ENCODE measurements around the gene TBL3. TPM values are rescaled to one million over a fixed set of nuclear protein-coding genes. Genes with fewer than 3 reads are reported as not detected.

TBL3 gene
- total RNA-seq (2021; ENCODE audit: unreplicated experiment) (68.9 TPM), Bru-seq, nascent RNA (percentile 59 among the genes with signal in this experiment), BruChase-seq, experiment 1, labeled RNA remaining after a 6-hour chase (percentile 84 among the genes with signal in this experiment), BruChase-seq, experiment 2, labeled RNA remaining after a 2-hour chase (percentile 67 among the genes with signal in this experiment)
- 60.9 and 68.3 TPM in 2 replicates for polyA plus RNA-seq (2012)
- long read RNA-seq, full-length matches to known transcripts: 189 of 328 reads
- long read RNA-seq, partial matches to known transcripts: 91 of 328 reads
- long read RNA-seq, other reads (novel, unspliced or antisense): 48 of 328 reads

GRCh38 chr16:1971796-1972489 lies at the start of gene TBL3:
TBL3 (plus strand) TSS chr16:1972053; CDS start chr16:1972165, 112 bp downstream.
- POLR2A ChIA-PET: interaction anchor here (0.9 to 4.0 kb wide), 5 partner anchors 9 to 183 kb away, joined by 3 to 21 read pairs (median 4); partner anchors contain the start of genes NOXO1 and TRAF7
- H3K27ac ChIP-seq (ENCODE audit: low read depth, low read length): peak within 1 kb of the TSS; percentile 95

More at GRCh38 chr16:1971796-1972489, at the start of gene TBL3:
- ATAC-seq (peak; percentile 85), DNase-seq (ENCODE audit: low read depth, low spot score) (peak; percentile 83)
- BruUV-seq (replicated peaks): no TSS peak
- TF ChIP-seq POLR2AphosphoS5 (IDR thresholded peaks at IDR 0.05; ENCODE audit: low read depth, low read length) (peak; percentile 85), ZFX (IDR thresholded peaks at IDR 0.05) (peak; percentile 23; the same call in 1 of the 2 replicates), TCF7L2 (IDR thresholded peaks at IDR 0.05; ENCODE audit: borderline replicate concordance, extremely low read depth, insufficient read depth, insufficient read length) (peak; percentile 64), YY1 (IDR thresholded peaks at IDR 0.05; ENCODE audit: extremely low read depth, insufficient replicate concordance, low read depth, low read length) (peak; percentile 100), SP1 (IDR thresholded peaks at IDR 0.05; ENCODE audit: low read depth) (no peak), EZH2 (IDR thresholded peaks at IDR 0.05) (no peak), POLR2A (IDR thresholded peaks at IDR 0.05; ENCODE audit: borderline replicate concordance, extremely low read depth, insufficient read depth, insufficient read length) (peak; percentile 85)
- TF ChIP-seq, protein P1, sequence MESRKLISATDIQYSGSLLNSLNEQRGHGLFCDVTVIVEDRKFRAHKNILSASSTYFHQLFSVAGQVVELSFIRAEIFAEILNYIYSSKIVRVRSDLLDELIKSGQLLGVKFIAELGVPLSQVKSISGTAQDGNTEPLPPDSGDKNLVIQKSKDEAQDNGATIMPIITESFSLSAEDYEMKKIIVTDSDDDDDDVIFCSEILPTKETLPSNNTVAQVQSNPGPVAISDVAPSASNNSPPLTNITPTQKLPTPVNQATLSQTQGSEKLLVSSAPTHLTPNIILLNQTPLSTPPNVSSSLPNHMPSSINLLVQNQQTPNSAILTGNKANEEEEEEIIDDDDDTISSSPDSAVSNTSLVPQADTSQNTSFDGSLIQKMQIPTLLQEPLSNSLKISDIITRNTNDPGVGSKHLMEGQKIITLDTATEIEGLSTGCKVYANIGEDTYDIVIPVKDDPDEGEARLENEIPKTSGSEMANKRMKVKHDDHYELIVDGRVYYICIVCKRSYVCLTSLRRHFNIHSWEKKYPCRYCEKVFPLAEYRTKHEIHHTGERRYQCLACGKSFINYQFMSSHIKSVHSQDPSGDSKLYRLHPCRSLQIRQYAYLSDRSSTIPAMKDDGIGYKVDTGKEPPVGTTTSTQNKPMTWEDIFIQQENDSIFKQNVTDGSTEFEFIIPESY (IDR thresholded peaks at IDR 0.05; ENCODE audit: extremely low read depth, insufficient replicate concordance, low read length): peak; percentile 82
- RAD21 ChIA-PET (ENCODE audit: low non-redundant PET in 1 of 2, low total read pairs in 2 of 2, uncharacterized antibody in 2 of 2, unreplicated experiment in 2 of 2): no interaction called here
- Histone ChIP-seq H2AFZ (ENCODE audit: low read depth, low read length, poor library complexity, severe bottlenecking) (peak within 1 kb of the TSS; percentile 61), H3K79me2 (ENCODE audit: insufficient read depth, low read length) (peaks cover 37% of the 10 kb centered on the region), H3K9me2 (ENCODE audit: insufficient read depth) (no peaks in the 10 kb centered on the region), H3K4me1 (ENCODE audit: control insufficient read depth in 1 of 2, insufficient read depth in 2 of 2, low read length in 2 of 2) (peaks cover 7 to 16% of the 10 kb centered on the region in 2 experiments), H3K4me3 (replicated peaks in 1 of 2; ENCODE audit: low read depth in 1 of 2, low read length in 2 of 2) (peak within 1 kb of the TSS; percentile 75 to 96), H3K27me3 (ENCODE audit: insufficient read depth, low read length) (no peaks in the 10 kb centered on the region), H4K20me1 (ENCODE audit: insufficient read depth) (no peaks in the 10 kb centered on the region), H3K4me2 (ENCODE audit: low read length) (peak within 1 kb of the TSS; percentile 98), H3K36me3 (ENCODE audit: control insufficient read depth in 1 of 2, insufficient read depth in 2 of 2, low read length in 2 of 2) (peaks cover 0 to 31% of the 10 kb centered on the region in 2 experiments; a peak in 2 of 4 replicates), H3K9ac (ENCODE audit: low read length) (peak within 1 kb of the TSS; percentile 98), H3K9me3 (ENCODE audit: control insufficient read depth in 1 of 2, insufficient read depth in 1 of 2, low read depth in 1 of 2, low read length in 2 of 2) (no peaks in the 10 kb centered on the region)
- intact Hi-C loops (cut with micrococcal nuclease): no loop called here
- CTCF ChIA-PET: interaction anchor here (0.6 to 1.5 kb wide), 3 partner anchors 32 to 169 kb away, joined by 3 to 5 read pairs (median 3); no protein-coding TSS in a partner anchor

Measured in HCT116 (cell line).